ENCODE measurements around the gene C6orf58.

- TF ChIP-seq EZH2 (IDR thresholded peaks at IDR 0.05; ENCODE audit: borderline replicate concordance, low read length) (no peak), CTCF (IDR thresholded peaks at IDR 0.05; ENCODE audit: low read length) (no peak)
These were observed 1.9 kb downstream of the C6orf58 start for GRCh38 chr6:127578900-127579299.

Data from OCI-LY1 (cell line).